Natural killer cell treated with Interleukin-12 subunit alpha and Interleukin-12 subunit beta and Interleukin-15 and Interleukin-18, amount 100 ng/mL, for 72 hours (primary cell): ENCODE data around the gene LRP5. TPM values are rescaled to one million over a fixed set of nuclear protein-coding genes. Genes with fewer than 3 reads are reported as not detected.
"Not testable (repeated sequence)": the region's sequence is repeated elsewhere in the genome, so short reads cannot be mapped to it uniquely, and the experiment has no call there.

Source experiments
- ATAC-seq, 2 donors: fragments of 150-1000 bp; cut with Tn5 transposase in 1 of 2; sonication (Bioruptor Pico), chemical (Tn5 transposase) in 1 of 2; 2 replicates each; pipeline ENCODE4 v1.10.0; 2021
- DNase-seq: peaks from one replicate; pipeline ENCODE4 v3.0.0; 2022; ENCODE audit warnings: low spot score
- H3K27ac Mint-ChIP-seq, 2 donors: 1 replicate in 1 of 2; 2 replicates in 1 of 2; pipeline ENCODE4 v1.8.0; 2022; ENCODE audit warnings: mixed read lengths in 2 of 2, mild to moderate bottlenecking in 1 of 2, moderate library complexity in 1 of 2
- H3K27me3 Mint-ChIP-seq, 2 donors: 1 replicate in 1 of 2; 2 replicates in 1 of 2; pipeline ENCODE4 v1.8.0; 2022; ENCODE audit warnings: mixed read lengths in 2 of 2
- H3K36me3 Mint-ChIP-seq: one replicate; pipeline ENCODE4 v1.8.0; 2022; ENCODE audit warnings: mixed read lengths
- H3K4me1 Mint-ChIP-seq, 2 donors: 1 replicate in 1 of 2; 2 replicates in 1 of 2; pipeline ENCODE4 v1.8.0; 2022; ENCODE audit warnings: low read depth in 2 of 2, mixed read lengths in 2 of 2, mild to moderate bottlenecking in 1 of 2
- H3K4me3 Mint-ChIP-seq: one replicate; pipeline ENCODE4 v1.8.0; 2022; ENCODE audit warnings: mixed read lengths
- H3K9me3 Mint-ChIP-seq: 2 replicates; pipeline ENCODE4 v1.8.0; 2022; ENCODE audit warnings: mixed read lengths
- total RNA-seq, 2 donors: library from RNA; stranded (reverse); gene quantifications; one replicate each; pipeline ENCODE4 v1.2.3, GENCODE V29; 2022

Gene LRP5
- total RNA-seq, 2 donors from 2014 or later = 0.93 to 2.1 TPM

DNA sequence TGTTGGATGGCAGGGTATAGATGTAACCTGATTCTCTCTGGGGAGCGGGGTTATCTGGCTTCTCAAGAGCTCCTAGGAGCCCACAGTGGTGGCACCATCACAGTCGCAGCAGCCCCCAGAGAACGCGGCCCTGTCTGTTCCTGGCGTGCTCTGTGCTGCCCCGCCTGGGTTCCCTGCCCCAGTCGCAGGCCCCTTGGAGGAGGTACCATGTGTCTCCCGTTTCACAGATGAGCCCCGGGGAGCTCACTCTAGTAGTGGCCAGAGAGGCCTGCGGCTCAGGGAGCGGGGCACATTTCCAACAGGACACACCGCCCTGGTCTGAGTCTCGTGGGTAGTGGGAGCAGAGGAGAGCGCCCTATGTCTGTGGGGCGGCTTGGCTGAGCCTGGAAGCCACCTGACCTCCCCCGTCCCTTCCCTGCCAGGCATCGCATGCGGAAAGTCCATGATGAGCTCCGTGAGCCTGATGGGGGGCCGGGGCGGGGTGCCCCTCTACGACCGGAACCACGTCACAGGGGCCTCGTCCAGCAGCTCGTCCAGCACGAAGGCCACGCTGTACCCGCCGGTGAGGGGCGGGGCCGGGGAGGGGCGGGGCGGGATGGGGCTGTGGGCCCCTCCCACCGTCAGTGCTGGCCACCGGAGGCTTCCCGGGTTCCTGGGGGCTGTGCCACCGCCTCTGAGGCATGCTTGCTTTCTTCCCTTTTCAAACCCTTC lies 127.1 kb downstream of the LRP5 start:
- DNase-seq (no peak), ATAC-seq (peak in 1 of 2 donors; percentile 15)
- Mint-ChIP-seq H3K9me3 (no peaks in the 10 kb centered on the region), H3K4me1 (peaks cover 0 to 3% of the 10 kb centered on the region in 2 donors), H3K36me3 (no peaks in the 10 kb centered on the region), H3K27me3 (no peaks in the 10 kb centered on the region), H3K27ac (no peak overlapping the region), H3K4me3 (no peak overlapping the region)

DNA sequence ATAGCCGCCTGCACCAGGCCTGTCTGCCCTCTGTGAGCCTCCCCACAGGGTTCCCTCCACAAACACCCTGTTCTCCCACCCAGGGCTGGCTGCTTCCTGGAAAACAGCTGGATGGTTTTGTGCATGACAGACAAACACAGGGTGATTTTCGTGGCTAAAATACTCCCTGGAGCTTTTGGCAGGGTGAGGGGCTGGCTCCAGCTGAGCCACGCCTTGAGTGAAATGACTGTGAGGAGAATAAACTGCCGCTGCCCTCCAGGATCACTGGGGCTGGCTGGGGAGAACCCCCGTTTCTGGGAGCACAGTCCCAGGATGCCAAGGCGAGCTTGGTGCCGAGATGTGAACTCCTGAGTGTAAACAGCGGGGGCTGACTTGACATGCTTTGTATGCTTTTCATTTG lies 127.8 kb downstream of the LRP5 start:
- H3K27me3 Mint-ChIP-seq = no peaks in the 10 kb centered on the region
- no peak overlapping the region for H3K4me3 Mint-ChIP-seq

DNA sequence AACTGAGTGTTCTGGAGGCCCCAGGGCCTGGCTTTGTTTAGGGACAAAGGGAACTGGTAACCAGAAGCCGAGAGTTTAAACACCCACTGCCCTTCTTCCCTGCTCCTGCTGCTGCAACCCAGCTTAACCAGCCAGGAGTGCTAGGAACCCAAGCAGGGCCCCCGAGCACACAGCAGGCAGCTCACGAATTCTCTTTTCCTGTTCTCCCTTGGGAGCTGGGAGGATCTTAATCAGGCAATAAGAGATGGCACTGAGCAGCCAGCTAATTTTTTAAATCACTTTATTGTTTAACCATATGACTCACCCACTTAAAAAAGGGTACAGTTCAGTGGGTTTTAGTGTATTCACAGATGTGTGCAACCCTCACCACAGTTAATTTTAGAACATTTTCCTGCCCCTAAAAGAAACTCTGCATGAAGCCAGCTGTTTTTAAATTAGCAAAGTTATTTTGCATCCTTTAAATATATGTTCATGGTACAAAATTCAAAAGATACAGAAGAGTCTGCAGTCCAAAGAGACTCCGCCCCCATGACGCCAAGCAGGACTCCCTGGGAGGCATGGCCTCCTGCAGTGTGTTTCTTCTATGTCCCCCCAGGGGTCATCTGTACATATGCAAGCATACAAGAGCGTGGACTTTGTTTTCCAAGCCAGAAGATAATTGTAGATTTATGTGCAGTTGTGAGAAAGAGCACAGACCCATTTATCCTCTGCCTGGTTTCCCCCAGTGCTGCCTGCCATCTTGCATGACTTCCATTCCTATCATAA lies 129.3 kb downstream of the LRP5 start:
- Mint-ChIP-seq H3K27ac (no peak overlapping the region), H3K9me3 (no peaks in the 10 kb centered on the region), H3K4me1 (peaks cover 0 to 3% of the 10 kb centered on the region in 2 donors), H3K27me3 (no peaks in the 10 kb centered on the region), H3K36me3 (no peaks in the 10 kb centered on the region), H3K4me3 (no peak overlapping the region)
- no peak for ATAC-seq
- no peak for DNase-seq

More for the DNA sequence above, 127.8 kb downstream of the LRP5 start:
- ATAC-seq (no peak), DNase-seq (no peak)
- H3K9me3 Mint-ChIP-seq = no peaks in the 10 kb centered on the region
- no peaks in the 10 kb centered on the region for H3K36me3 Mint-ChIP-seq
- peaks cover 0 to 3% of the 10 kb centered on the region in 2 donors for H3K4me1 Mint-ChIP-seq
- H3K27ac Mint-ChIP-seq = no peak overlapping the region

DNA sequence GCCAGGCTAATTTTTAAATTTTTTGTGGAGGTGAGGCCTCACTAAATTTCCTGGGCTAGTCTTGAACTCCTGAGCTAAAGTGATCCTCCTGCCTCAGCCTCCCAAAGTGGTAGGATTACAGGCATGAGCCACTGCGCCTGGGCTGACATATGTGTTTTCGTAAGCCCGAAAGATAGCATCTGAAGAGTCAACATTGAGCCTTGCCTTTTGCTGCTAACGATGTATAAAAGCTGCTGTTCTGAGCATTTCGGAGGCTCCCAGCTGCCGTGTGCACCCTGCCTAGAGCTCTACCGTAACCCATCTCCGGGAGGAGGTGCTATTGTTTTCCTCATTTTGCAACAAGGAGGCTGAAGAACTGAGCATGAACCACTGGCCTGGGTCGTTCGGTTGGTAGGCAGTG lies 130.0 kb downstream of the LRP5 start:
- H3K27me3 Mint-ChIP-seq = no peaks in the 10 kb centered on the region
- DNase-seq (no peak), ATAC-seq (no peak)
- no peaks in the 10 kb centered on the region for H3K36me3 Mint-ChIP-seq
- no peaks in the 10 kb centered on the region for H3K9me3 Mint-ChIP-seq
- peaks cover 0 to 2% of the 10 kb centered on the region in 2 donors for H3K4me1 Mint-ChIP-seq
- no peak overlapping the region for H3K27ac Mint-ChIP-seq
- H3K4me3 Mint-ChIP-seq = no peak overlapping the region

DNA sequence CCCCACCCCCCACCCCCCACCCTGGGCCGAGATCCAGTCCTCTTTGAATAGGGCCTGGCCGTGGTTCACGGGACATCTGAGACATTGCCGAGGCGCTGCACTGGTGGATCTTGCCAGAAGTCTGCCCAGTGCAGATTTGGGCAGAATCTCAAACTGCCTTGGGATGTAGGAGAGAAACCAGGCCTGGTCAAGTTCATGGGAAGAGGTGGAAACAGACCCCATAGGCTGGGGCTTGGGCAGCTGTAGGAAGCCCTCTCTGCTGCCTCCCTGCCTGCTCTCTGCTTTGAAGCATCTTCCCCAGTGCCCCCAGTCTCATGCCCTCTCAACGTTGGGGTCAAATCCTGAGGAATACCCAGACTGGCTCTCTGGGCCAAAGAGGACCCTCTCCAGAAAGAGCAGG lies 132.2 kb downstream of the LRP5 start:
- no peak overlapping the region for H3K4me3 Mint-ChIP-seq
- no peak overlapping the region for H3K27ac Mint-ChIP-seq
- no peak for DNase-seq
- no peaks in the 10 kb centered on the region for H3K36me3 Mint-ChIP-seq
- H3K27me3 Mint-ChIP-seq = no peaks in the 10 kb centered on the region
- ATAC-seq = no peak
- peaks cover 0 to 7% of the 10 kb centered on the region in 2 donors for H3K4me1 Mint-ChIP-seq
- H3K9me3 Mint-ChIP-seq = no peaks in the 10 kb centered on the region

DNA sequence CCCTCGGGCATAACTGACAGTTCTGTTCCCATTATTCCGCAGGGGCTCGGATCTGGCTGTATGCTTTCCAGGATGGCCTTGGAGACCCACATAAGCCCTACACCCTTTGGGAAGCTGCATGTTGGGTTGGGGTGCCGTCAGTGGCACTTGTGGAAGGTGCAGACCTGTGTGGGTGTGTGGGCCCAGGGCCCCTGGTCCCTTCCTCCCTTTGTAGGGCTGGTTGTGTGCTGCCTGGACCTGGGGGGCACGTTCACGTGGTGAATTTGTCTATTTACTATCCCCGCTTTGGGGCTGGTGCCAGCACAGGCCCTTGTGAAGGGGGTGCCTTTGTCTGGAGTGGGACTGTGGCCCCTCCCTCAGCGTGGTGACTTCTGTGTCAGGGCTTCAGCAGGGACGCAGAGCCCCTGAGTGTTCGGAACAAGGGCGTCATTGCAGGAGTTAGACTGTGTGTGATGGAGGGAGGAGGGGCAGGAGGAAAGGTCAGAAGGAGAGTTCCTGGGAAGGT lies 133.2 kb downstream of the LRP5 start:
- ATAC-seq = no peak
- Mint-ChIP-seq H3K4me3 (no peak overlapping the region), H3K27ac (no peak overlapping the region), H3K4me1 (peaks cover 0 to 10% of the 10 kb centered on the region in 2 donors), H3K27me3 (no peaks in the 10 kb centered on the region), H3K9me3 (no peaks in the 10 kb centered on the region), H3K36me3 (no peaks in the 10 kb centered on the region)
- DNase-seq = no peak

DNA sequence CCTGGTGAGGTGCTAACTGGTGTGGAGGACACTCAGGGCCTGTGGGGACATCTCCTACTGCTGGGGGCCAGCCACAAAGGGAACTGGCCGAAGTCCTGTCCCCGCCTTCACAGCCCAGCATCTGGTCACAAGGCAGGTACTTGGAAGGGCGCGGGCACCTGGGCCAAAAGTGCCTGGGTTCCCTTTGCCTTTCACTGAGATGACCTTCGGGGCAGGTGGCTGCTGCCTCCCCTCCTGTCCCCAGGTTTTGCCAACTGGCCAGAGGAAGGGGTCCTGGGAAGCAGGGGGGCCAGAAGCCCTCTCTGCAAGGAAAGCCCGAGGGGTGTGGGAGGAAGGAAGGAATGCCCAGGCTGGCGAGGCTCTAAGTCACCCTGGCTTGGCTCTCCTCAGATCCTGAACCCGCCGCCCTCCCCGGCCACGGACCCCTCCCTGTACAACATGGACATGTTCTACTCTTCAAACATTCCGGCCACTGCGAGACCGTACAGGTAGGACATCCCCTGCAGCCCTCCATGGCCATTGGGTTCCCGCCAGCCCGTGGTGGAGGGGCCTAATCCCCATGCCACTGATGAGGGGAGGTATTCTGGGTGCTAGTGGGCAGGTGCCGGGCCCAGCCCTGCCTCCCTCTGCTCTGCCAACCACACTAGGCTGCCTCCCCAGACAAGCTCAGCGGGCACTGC lies 133.8 kb downstream of the LRP5 start:
- DNase-seq (no peak), ATAC-seq (no peak)
- Mint-ChIP-seq H3K4me3 (no peak overlapping the region), H3K4me1 (peaks cover 0 to 10% of the 10 kb centered on the region in 2 donors), H3K27ac (no peak overlapping the region), H3K36me3 (no peaks in the 10 kb centered on the region), H3K27me3 (no peaks in the 10 kb centered on the region), H3K9me3 (no peaks in the 10 kb centered on the region)

DNA sequence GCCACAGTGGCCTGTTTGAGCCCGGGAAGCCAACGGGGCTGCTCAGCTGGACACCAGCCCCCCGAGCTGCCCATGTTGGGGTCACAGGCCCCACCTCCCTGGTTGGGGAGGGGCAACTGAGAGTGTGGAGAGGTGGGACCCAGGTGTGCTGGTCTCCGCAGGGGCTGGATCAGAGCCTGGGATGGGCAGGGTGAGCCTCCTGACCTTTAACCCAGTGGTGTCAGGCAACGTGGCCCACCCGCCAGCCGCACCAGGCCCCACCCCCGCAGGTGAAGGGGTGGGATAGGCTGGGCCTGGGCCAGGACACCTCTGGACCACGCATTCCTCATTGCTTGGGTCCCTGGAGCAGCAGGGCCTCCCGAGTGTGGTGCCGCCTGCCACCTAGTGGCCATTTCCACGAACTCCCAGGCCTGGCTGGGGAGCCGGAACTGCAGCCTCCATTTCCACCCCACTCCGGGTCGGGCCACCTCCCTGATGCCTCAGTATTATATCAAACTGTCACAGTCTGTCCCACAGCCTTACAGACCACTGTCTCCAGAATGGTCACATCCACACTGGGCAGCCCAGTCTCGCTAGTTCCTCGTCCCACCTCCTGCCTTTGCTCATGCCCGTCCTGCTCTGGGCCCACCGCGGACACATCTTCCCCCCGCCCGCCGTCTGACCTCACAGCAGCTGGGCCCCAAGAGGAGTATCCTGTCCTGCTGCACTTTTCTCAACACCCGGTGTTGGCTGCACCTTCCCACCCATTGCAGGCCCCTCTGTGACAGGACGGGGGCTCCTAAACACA lies 134.8 kb downstream of the LRP5 start:
- no peak overlapping the region for H3K27ac Mint-ChIP-seq
- H3K4me3 Mint-ChIP-seq = no peak overlapping the region

DNA sequence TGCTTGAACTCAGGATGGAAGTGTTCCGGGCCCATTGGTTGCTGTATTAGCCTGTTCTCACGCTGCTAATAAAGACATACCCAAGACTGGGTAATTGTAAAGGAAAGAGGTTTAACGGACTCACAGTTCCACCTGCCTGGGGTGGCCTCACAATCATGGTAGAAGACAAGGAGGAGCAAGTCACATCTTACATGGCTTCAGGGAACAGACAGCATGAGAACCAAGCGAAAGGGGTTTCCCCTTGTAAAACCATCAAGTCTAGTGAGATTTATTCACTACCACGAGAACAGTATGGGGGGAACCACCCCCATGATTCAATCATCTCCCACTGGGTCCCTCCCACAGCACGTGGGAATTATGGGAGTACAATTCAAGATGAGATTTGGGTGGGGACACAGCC lies 135.5 kb downstream of the LRP5 start:
- not testable (repeated sequence) for H3K4me3 Mint-ChIP-seq, H3K27me3 Mint-ChIP-seq, ATAC-seq, H3K36me3 Mint-ChIP-seq, H3K27ac Mint-ChIP-seq, DNase-seq, H3K9me3 Mint-ChIP-seq, H3K4me1 Mint-ChIP-seq

More for the DNA sequence above, 134.8 kb downstream of the LRP5 start:
- peak; percentile 83 to 89 for ATAC-seq
- peak; percentile 80 for DNase-seq
- Mint-ChIP-seq H3K27me3 (no peaks in the 10 kb centered on the region), H3K36me3 (no peaks in the 10 kb centered on the region), H3K9me3 (no peaks in the 10 kb centered on the region), H3K4me1 (peaks cover 0 to 10% of the 10 kb centered on the region in 2 donors)

DNA sequence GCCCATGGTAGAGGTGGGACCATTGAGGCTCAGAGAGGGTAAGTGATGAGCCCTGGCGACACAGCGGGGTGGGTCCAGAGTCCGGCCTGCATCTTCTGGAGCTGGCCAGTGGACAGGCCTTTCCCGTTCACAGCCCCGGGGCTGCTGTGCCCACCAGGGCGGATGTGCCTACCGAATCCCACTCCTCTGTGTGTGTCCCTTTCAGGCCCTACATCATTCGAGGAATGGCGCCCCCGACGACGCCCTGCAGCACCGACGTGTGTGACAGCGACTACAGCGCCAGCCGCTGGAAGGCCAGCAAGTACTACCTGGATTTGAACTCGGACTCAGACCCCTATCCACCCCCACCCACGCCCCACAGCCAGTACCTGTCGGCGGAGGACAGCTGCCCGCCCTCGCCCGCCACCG lies 136.2 kb downstream of the LRP5 start:
- H3K27ac Mint-ChIP-seq = no peak overlapping the region
- no peak overlapping the region for H3K4me3 Mint-ChIP-seq
- H3K4me1 Mint-ChIP-seq = peaks cover 0 to 10% of the 10 kb centered on the region in 2 donors
- H3K9me3 Mint-ChIP-seq = no peaks in the 10 kb centered on the region
- no peaks in the 10 kb centered on the region for H3K27me3 Mint-ChIP-seq
- no peak for ATAC-seq
- no peak for DNase-seq
- no peaks in the 10 kb centered on the region for H3K36me3 Mint-ChIP-seq

DNA sequence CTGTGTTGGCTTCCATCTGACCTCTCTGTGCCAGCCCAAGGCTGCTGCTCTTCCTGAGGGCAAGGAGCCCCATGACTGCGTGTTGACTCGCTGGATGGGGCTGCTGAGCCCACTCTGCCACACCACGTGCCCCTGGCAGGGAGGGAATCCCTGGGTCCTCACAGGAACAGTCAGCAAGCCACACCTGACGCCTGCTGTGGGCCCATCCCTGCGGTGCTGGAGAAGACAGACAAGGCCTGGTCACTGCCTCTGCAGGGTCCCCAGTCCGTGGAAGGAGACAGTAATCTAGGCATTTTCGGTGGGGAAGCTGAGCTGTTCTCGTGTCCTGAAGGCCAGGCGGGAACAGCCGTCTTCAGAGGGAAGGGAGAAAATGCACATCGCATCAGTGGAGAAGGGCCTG lies 137.6 kb downstream of the LRP5 start:
- DNase-seq (no peak), ATAC-seq (no peak)
- Mint-ChIP-seq H3K27ac (no peak overlapping the region), H3K4me1 (peaks cover 0 to 10% of the 10 kb centered on the region in 2 donors), H3K36me3 (no peaks in the 10 kb centered on the region), H3K27me3 (no peaks in the 10 kb centered on the region), H3K9me3 (no peaks in the 10 kb centered on the region), H3K4me3 (no peak overlapping the region)

DNA sequence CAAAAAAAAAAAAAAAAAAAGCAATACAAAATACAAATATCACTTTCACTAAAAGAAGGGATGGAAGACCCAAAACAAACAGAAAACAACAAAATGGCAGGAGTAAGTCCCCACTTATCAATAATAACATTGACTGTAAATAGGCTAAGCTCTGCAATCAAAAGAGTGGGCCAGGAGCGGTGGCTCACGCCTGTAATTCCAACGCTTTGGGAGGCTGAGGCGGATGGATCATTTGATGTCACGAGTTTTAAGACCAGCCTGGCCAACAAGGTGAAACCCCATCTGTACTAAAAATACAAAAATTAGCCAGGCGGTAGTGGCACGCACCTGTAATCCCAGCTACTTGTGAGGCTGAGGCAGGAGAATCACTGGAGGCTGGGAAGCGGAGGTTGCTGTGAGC lies 138.3 kb downstream of the LRP5 start:
- DNase-seq (no peak), ATAC-seq (no peak)
- Mint-ChIP-seq H3K36me3 (no peaks in the 10 kb centered on the region), H3K9me3 (no peaks in the 10 kb centered on the region), H3K27me3 (no peaks in the 10 kb centered on the region), H3K4me1 (peaks cover 0 to 10% of the 10 kb centered on the region in 2 donors), H3K4me3 (no peak overlapping the region), H3K27ac (no peak overlapping the region)

DNA sequence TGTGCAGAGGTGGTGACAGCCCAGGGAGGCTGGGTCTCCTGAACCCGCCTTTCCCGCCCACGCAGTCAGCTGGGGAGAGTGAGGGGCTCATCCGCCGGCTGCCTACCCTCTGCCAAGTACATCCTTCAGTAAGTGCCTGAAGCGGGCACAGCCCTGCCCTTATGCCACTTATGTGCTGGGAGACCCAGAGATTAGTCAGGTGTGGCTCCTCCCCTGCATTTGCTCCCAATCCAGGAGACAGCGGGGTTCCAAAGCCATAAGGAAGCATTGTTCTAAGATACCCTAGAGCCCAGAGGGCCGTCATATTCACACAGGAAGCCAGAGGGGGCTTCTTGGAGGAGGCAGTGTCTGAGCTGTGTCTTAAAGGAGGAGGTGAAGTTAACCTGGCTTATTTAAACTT lies 142.4 kb downstream of the LRP5 start:
- Mint-ChIP-seq H3K27me3 (no peaks in the 10 kb centered on the region), H3K4me1 (peaks cover 2 to 9% of the 10 kb centered on the region in 2 donors), H3K4me3 (no peak overlapping the region), H3K9me3 (no peaks in the 10 kb centered on the region), H3K27ac (no peak overlapping the region), H3K36me3 (no peaks in the 10 kb centered on the region)
- DNase-seq (no peak), ATAC-seq (no peak)
